IPS-20b (cell line): ENCODE measurements around the gene NRIP2.

Experiments used
- H3K27ac ChIP-seq: one replicate; pipeline ENCODE4 v1.5.1; 2013; ENCODE audit warnings: low read length
- H3K27me3 ChIP-seq: 2 replicates; pipeline ENCODE4 v1.6.1; 2013; ENCODE audit warnings: mild to moderate bottlenecking, low read length, inconsistent platforms; ENCODE audit not compliant: insufficient read depth
- H3K36me3 ChIP-seq: 2 replicates; pipeline ENCODE4 v1.6.1; 2013; ENCODE audit warnings: low read depth, mild to moderate bottlenecking, inconsistent platforms, low read length, moderate library complexity; ENCODE audit not compliant: insufficient read depth
- H3K4me1 ChIP-seq: 2 replicates; pipeline ENCODE4 v1.6.1; 2013; ENCODE audit warnings: mild to moderate bottlenecking, control low read depth, inconsistent platforms, low read length, moderate library complexity; ENCODE audit not compliant: insufficient read depth
- H3K4me3 ChIP-seq: 2 replicates; pipeline ENCODE4 v1.5.1; 2013; ENCODE audit warnings: mild to moderate bottlenecking, low read length, inconsistent platforms
- H3K9ac ChIP-seq: 2 replicates; pipeline ENCODE4 v1.6.1; 2013; ENCODE audit warnings: low read depth, mild to moderate bottlenecking, inconsistent platforms, low read length, moderate library complexity
- H3K9me3 ChIP-seq: 2 replicates; pipeline ENCODE4 v1.6.1; 2013; ENCODE audit warnings: mild to moderate bottlenecking, low read depth, low read length, inconsistent platforms; ENCODE audit not compliant: insufficient read depth

Gene NRIP2

GRCh38 chr12:2858944-2859421, 24.1 kb upstream of the NRIP2 start:
- no peak overlapping the region for H3K4me3 ChIP-seq
- no peak overlapping the region for H3K9ac ChIP-seq
- no peaks in the 10 kb centered on the region for H3K4me1 ChIP-seq
- H3K27ac ChIP-seq: no peak overlapping the region
- H3K27me3 ChIP-seq: 0 out of 2 replicates have a peak, but pooled peaks cover 6% of the 10 kb centered on the region
- H3K36me3 ChIP-seq: peaks cover 61% of the 10 kb centered on the region
- H3K9me3 ChIP-seq: no peaks in the 10 kb centered on the region

- Histone ChIP-seq H3K4me1 (no peaks in the 10 kb centered on the region), H3K36me3 (peaks cover 54% of the 10 kb centered on the region), H3K9me3 (no peaks in the 10 kb centered on the region), H3K9ac (no peak overlapping the region), H3K27ac (no peak overlapping the region), H3K4me3 (no peak overlapping the region), H3K27me3 (0 out of 2 replicates have a peak, but pooled peaks cover 6% of the 10 kb centered on the region)
Observed at GRCh38 chr12:2858334-2858733, 23.5 kb upstream of the NRIP2 start.

GRCh38 chr12:2857576-2857975, 22.7 kb upstream of the NRIP2 start:
- peaks cover 47% of the 10 kb centered on the region for H3K36me3 ChIP-seq
- H3K9me3 ChIP-seq: no peaks in the 10 kb centered on the region
- no peak overlapping the region for H3K9ac ChIP-seq
- H3K4me1 ChIP-seq: no peaks in the 10 kb centered on the region
- H3K27ac ChIP-seq: no peak overlapping the region
- H3K27me3 ChIP-seq: 0 out of 2 replicates have a peak, but pooled peaks cover 6% of the 10 kb centered on the region
- H3K4me3 ChIP-seq: no peak overlapping the region

GRCh38 chr12:2857021-2857431, 22.2 kb upstream of the NRIP2 start, which contains the start of gene TEX52:
TSS of gene TEX52 (minus strand) at chr12:2857039. CDS start at chr12:2857026, 13 bp downstream.
- H3K9me3 ChIP-seq: no peaks in the 10 kb centered on the region
- H3K27me3 ChIP-seq: 0 out of 2 replicates have a peak, but pooled peaks cover 6% of the 10 kb centered on the region
- H3K36me3 ChIP-seq: peaks cover 41% of the 10 kb centered on the region
- no peak within 1 kb of the TSS for H3K27ac ChIP-seq
- H3K4me3 ChIP-seq: no peak within 1 kb of the TSS
- no peaks in the 10 kb centered on the region for H3K4me1 ChIP-seq
- no peak within 1 kb of the TSS for H3K9ac ChIP-seq

GRCh38 chr12:2856051-2856450, 21.2 kb upstream of the NRIP2 start:
- Histone ChIP-seq H3K4me3 (no peak overlapping the region), H3K4me1 (no peaks in the 10 kb centered on the region), H3K9ac (no peak overlapping the region), H3K27ac (no peak overlapping the region), H3K27me3 (0 out of 2 replicates have a peak, but pooled peaks cover 6% of the 10 kb centered on the region), H3K36me3 (peaks cover 32% of the 10 kb centered on the region), H3K9me3 (no peaks in the 10 kb centered on the region)

GRCh38 chr12:2855546-2855945, 20.7 kb upstream of the NRIP2 start:
- Histone ChIP-seq H3K27ac (no peak overlapping the region), H3K9me3 (no peaks in the 10 kb centered on the region), H3K9ac (no peak overlapping the region)

GRCh38 chr12:2854669-2855453, 20.0 kb upstream of the NRIP2 start:
- H3K9me3 ChIP-seq: no peaks in the 10 kb centered on the region
- H3K9ac ChIP-seq: no peak overlapping the region
- H3K4me1 ChIP-seq: no peaks in the 10 kb centered on the region
- 0 out of 2 replicates have a peak, but pooled peaks cover 6% of the 10 kb centered on the region for H3K27me3 ChIP-seq
- no peak overlapping the region for H3K4me3 ChIP-seq
- no peak overlapping the region for H3K27ac ChIP-seq
- H3K36me3 ChIP-seq: peaks cover 24% of the 10 kb centered on the region

More at GRCh38 chr12:2855546-2855945, 20.7 kb upstream of the NRIP2 start:
- Histone ChIP-seq H3K36me3 (peaks cover 31% of the 10 kb centered on the region), H3K4me3 (no peak overlapping the region), H3K4me1 (no peaks in the 10 kb centered on the region), H3K27me3 (0 out of 2 replicates have a peak, but pooled peaks cover 6% of the 10 kb centered on the region)

GRCh38 chr12:2853626-2854025, 18.8 kb upstream of the NRIP2 start:
- Histone ChIP-seq H3K36me3 (peaks cover 12% of the 10 kb centered on the region), H3K9me3 (no peaks in the 10 kb centered on the region), H3K9ac (no peak overlapping the region), H3K27ac (no peak overlapping the region), H3K27me3 (0 out of 2 replicates have a peak, but pooled peaks cover 6% of the 10 kb centered on the region), H3K4me3 (no peak overlapping the region), H3K4me1 (no peaks in the 10 kb centered on the region)

- H3K4me1 ChIP-seq: no peaks in the 10 kb centered on the region
- H3K9ac ChIP-seq: no peak overlapping the region
- H3K27me3 ChIP-seq: peaks cover 6% of the 10 kb centered on the region; the same call in 1 of the 2 replicates
- H3K4me3 ChIP-seq: no peak overlapping the region
- H3K27ac ChIP-seq: no peak overlapping the region
- H3K36me3 ChIP-seq: no peaks in the 10 kb centered on the region
- H3K9me3 ChIP-seq: no peaks in the 10 kb centered on the region
Observed at GRCh38 chr12:2851931-2852330, 17.1 kb upstream of the NRIP2 start.

- no peaks in the 10 kb centered on the region for H3K9me3 ChIP-seq
- H3K27me3 ChIP-seq: peaks cover 13% of the 10 kb centered on the region; the same call in 1 of the 2 replicates
- H3K4me1 ChIP-seq: peaks cover 6% of the 10 kb centered on the region; the same call in 1 of the 2 replicates
- no peak overlapping the region for H3K27ac ChIP-seq
- H3K9ac ChIP-seq: no peak overlapping the region
- H3K4me3 ChIP-seq: no peak overlapping the region
- H3K36me3 ChIP-seq: no peaks in the 10 kb centered on the region
Observed at GRCh38 chr12:2845280-2845679, 10.4 kb upstream of the NRIP2 start.

- Histone ChIP-seq H3K9ac (no peak overlapping the region), H3K27me3 (peaks cover 13% of the 10 kb centered on the region; the same call in 1 of the 2 replicates), H3K4me3 (no peak overlapping the region), H3K27ac (no peak overlapping the region), H3K36me3 (no peaks in the 10 kb centered on the region), H3K4me1 (peaks cover 6% of the 10 kb centered on the region; the same call in 1 of the 2 replicates), H3K9me3 (no peaks in the 10 kb centered on the region)
Observed at GRCh38 chr12:2844786-2845185, 10.0 kb upstream of the NRIP2 start.

GRCh38 chr12:2842948-2843347, 8.1 kb upstream of the NRIP2 start:
- Histone ChIP-seq H3K27me3 (peaks cover 13% of the 10 kb centered on the region; the same call in 1 of the 2 replicates), H3K4me1 (peaks cover 6% of the 10 kb centered on the region; the same call in 1 of the 2 replicates), H3K9ac (no peak overlapping the region), H3K36me3 (no peaks in the 10 kb centered on the region), H3K9me3 (no peaks in the 10 kb centered on the region), H3K27ac (no peak overlapping the region), H3K4me3 (no peak overlapping the region)
